HCT116 (cell line): ENCODE results near the gene VSIG4.

ENCODE experiments used
- ELF1 ChIP-seq: IDR thresholded peaks from 2 replicates; pipeline ENCODE4 v1.6.1; 2012; ENCODE audit warnings: low read depth, borderline replicate concordance
- POLR2A ChIP-seq: IDR thresholded peaks from 2 replicates; pipeline ENCODE4 v1.7.0; 2011; ENCODE audit warnings: borderline replicate concordance; ENCODE audit not compliant: insufficient read depth, insufficient read length; ENCODE audit errors: extremely low read depth
- POLR2AphosphoS5 ChIP-seq: IDR thresholded peaks from 2 replicates; pipeline ENCODE4 v1.6.1; 2011; ENCODE audit warnings: mild to moderate bottlenecking, low read depth, low read length, moderate library complexity
- TF ChIP-seq, protein P1 (sequence below), 3 experiments: fragments of 200-600 bp in 1 of 3; sonication (generic) in 1 of 3; IDR thresholded peaks in 2 of 3; conservative IDR thresholded peaks in 1 of 3; 2 replicates each; pipeline ENCODE4 v1.5.1; 2012 to 2017; ENCODE audit warnings: low read depth in 2 of 3, low read length in 2 of 3, antibody characterized with exemption in 1 of 3, borderline replicate concordance in 1 of 3, control low read depth in 1 of 3, mild to moderate bottlenecking in 1 of 3, mixed read lengths in 1 of 3, mixed run types in 1 of 3, moderate library complexity in 1 of 3; ENCODE audit not compliant: insufficient read depth in 1 of 3
- TF ChIP-seq, protein P2 (sequence below): IDR thresholded peaks from 2 replicates; pipeline ENCODE4 v1.6.1; 2012
- TF ChIP-seq, protein P3 (sequence below): IDR thresholded peaks from 2 replicates; pipeline ENCODE4 v1.6.1; 2012; ENCODE audit warnings: low read depth

DNA sequence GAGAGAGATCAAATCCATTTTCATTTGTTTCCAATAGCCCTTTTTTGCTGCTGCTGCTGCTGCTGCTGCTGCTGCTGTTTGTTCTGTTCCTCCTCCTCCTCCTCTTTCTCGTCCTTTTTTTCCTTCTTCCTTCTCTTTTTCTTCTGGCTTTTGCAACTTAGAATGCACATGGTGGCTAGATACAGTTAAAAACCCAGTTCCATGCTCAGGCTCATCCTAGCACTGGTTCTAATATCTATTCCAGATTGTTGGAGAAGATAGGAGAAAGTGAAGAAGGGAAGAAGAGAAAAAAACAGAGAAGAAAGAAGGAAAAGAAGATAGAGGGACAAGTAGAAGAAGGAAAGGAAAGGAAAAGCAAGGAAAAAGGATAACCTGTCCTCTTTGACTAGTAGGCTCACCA is 39.7 kb downstream of the VSIG4 start:
- TF ChIP-seq, protein P1, sequence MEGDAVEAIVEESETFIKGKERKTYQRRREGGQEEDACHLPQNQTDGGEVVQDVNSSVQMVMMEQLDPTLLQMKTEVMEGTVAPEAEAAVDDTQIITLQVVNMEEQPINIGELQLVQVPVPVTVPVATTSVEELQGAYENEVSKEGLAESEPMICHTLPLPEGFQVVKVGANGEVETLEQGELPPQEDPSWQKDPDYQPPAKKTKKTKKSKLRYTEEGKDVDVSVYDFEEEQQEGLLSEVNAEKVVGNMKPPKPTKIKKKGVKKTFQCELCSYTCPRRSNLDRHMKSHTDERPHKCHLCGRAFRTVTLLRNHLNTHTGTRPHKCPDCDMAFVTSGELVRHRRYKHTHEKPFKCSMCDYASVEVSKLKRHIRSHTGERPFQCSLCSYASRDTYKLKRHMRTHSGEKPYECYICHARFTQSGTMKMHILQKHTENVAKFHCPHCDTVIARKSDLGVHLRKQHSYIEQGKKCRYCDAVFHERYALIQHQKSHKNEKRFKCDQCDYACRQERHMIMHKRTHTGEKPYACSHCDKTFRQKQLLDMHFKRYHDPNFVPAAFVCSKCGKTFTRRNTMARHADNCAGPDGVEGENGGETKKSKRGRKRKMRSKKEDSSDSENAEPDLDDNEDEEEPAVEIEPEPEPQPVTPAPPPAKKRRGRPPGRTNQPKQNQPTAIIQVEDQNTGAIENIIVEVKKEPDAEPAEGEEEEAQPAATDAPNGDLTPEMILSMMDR (IDR thresholded peaks at IDR 0.05 in 2 of 3, conservative IDR thresholded peaks at IDR 0.05 in 1 of 3; ENCODE audit: borderline replicate concordance in 1 of 3, insufficient read depth in 1 of 3, low read depth in 2 of 3, low read length in 2 of 3), result no peak
- TF ChIP-seq, protein P2, sequence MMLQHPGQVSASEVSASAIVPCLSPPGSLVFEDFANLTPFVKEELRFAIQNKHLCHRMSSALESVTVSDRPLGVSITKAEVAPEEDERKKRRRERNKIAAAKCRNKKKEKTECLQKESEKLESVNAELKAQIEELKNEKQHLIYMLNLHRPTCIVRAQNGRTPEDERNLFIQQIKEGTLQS, result no peak
- TF ChIP-seq POLR2AphosphoS5, result no peak
- TF ChIP-seq, protein P3, sequence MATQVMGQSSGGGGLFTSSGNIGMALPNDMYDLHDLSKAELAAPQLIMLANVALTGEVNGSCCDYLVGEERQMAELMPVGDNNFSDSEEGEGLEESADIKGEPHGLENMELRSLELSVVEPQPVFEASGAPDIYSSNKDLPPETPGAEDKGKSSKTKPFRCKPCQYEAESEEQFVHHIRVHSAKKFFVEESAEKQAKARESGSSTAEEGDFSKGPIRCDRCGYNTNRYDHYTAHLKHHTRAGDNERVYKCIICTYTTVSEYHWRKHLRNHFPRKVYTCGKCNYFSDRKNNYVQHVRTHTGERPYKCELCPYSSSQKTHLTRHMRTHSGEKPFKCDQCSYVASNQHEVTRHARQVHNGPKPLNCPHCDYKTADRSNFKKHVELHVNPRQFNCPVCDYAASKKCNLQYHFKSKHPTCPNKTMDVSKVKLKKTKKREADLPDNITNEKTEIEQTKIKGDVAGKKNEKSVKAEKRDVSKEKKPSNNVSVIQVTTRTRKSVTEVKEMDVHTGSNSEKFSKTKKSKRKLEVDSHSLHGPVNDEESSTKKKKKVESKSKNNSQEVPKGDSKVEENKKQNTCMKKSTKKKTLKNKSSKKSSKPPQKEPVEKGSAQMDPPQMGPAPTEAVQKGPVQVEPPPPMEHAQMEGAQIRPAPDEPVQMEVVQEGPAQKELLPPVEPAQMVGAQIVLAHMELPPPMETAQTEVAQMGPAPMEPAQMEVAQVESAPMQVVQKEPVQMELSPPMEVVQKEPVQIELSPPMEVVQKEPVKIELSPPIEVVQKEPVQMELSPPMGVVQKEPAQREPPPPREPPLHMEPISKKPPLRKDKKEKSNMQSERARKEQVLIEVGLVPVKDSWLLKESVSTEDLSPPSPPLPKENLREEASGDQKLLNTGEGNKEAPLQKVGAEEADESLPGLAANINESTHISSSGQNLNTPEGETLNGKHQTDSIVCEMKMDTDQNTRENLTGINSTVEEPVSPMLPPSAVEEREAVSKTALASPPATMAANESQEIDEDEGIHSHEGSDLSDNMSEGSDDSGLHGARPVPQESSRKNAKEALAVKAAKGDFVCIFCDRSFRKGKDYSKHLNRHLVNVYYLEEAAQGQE, result no peak
- TF ChIP-seq POLR2A, result no peak
- TF ChIP-seq ELF1, result no peak
